ENCODE measurements around the gene CNTNAP2.
A peak's percentile ranks its signal among the peaks of the same experiment; 100 is the strongest.

CNTNAP2 gene

DNA sequence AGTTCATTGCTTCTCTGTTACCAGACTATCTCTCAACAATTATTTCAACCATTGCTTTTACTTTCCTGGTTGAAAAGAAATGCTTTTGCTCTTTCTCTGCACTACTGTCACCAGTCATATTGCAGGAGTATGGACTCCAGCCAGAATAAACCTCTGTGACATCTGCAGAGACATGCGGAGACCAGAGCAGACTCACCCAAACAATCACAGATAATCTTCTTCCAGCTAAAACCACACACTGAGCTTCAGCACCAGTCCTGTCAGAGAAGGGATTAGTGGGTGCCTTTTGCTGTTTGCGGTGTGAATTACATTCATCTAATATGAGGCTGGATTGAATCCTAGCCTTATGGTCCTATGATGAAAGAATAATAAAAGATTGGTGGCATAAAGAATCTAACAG lies 258.6 kb downstream of the CNTNAP2 start:
- H3K4me2 ChIP-seq (ENCODE audit: low read length), result no peak overlapping the region
- no peak overlapping the region for H2BK120ac ChIP-seq (ENCODE audit: low read depth, low read length)
- H2BK5ac ChIP-seq (ENCODE audit: low read length), result no peak overlapping the region
- no peaks in the 10 kb centered on the region for H3K27me3 ChIP-seq (ENCODE audit: insufficient read depth, low read length, poor library complexity)
- H3K36me3 ChIP-seq (ENCODE audit: control insufficient read depth, insufficient read depth, low read length), result no peaks in the 10 kb centered on the region
- no peak overlapping the region for H3K56ac ChIP-seq (ENCODE audit: low read length)
- no peak overlapping the region for H3K4ac ChIP-seq (ENCODE audit: low read depth, low read length)
- H3K18ac ChIP-seq (ENCODE audit: low read length), result no peak overlapping the region
- H3K9ac ChIP-seq (ENCODE audit: low read length), result no peak overlapping the region
- no peaks in the 10 kb centered on the region for H3K4me1 ChIP-seq (ENCODE audit: control insufficient read depth, low read depth, low read length)
- no CpG with 5 or more reads among the region's 2 CpGs for WGBS (ENCODE audit: extremely low coverage, insufficient coverage, low lambda C conversion rate)
- no peak overlapping the region for H3K27ac ChIP-seq (ENCODE audit: low read depth, low read length)
- no peak overlapping the region for H3K23ac ChIP-seq (ENCODE audit: low read length)
- H3K79me1 ChIP-seq (ENCODE audit: low read length), result no peaks in the 10 kb centered on the region
- H3K79me2 ChIP-seq (ENCODE audit: control insufficient read depth, insufficient read depth, low read length), result no peaks in the 10 kb centered on the region
- H2AK5ac ChIP-seq (ENCODE audit: low read length), result no peak overlapping the region
- H3K4me3 ChIP-seq (ENCODE audit: low read length), result no peak overlapping the region
- DNase-seq, result peak; percentile 51
- H4K5ac ChIP-seq (ENCODE audit: low read length), result no peak overlapping the region
- H4K8ac ChIP-seq (ENCODE audit: low read depth, low read length), result no peak overlapping the region
- H2BK15ac ChIP-seq (replicated peaks; ENCODE audit: low read depth), result no peak overlapping the region

- H3K79me2 ChIP-seq (ENCODE audit: control insufficient read depth, insufficient read depth, low read length), result no peaks in the 10 kb centered on the region
- no peak overlapping the region for H3K4me2 ChIP-seq (ENCODE audit: low read length)
- no CpG with 5 or more reads among the region's 2 CpGs for WGBS (ENCODE audit: extremely low coverage, insufficient coverage, low lambda C conversion rate)
- H2AK5ac ChIP-seq (ENCODE audit: low read length), result no peak overlapping the region
- no peaks in the 10 kb centered on the region for H3K4me1 ChIP-seq (ENCODE audit: control insufficient read depth, low read depth, low read length)
- no peak for DNase-seq
- no peak overlapping the region for H2BK120ac ChIP-seq (ENCODE audit: low read depth, low read length)
- no peaks in the 10 kb centered on the region for H3K79me1 ChIP-seq (ENCODE audit: low read length)
- H3K36me3 ChIP-seq (ENCODE audit: control insufficient read depth, insufficient read depth, low read length), result no peaks in the 10 kb centered on the region
- no peak overlapping the region for H3K56ac ChIP-seq (ENCODE audit: low read length)
- H3K4ac ChIP-seq (ENCODE audit: low read depth, low read length), result no peak overlapping the region
- no peak overlapping the region for H3K18ac ChIP-seq (ENCODE audit: low read length)
- no peak overlapping the region for H4K5ac ChIP-seq (ENCODE audit: low read length)
- no peak overlapping the region for H3K23ac ChIP-seq (ENCODE audit: low read length)
- H2BK15ac ChIP-seq (replicated peaks; ENCODE audit: low read depth), result no peak overlapping the region
- H2BK5ac ChIP-seq (ENCODE audit: low read length), result no peak overlapping the region
- H4K8ac ChIP-seq (ENCODE audit: low read depth, low read length), result no peak overlapping the region
- H3K4me3 ChIP-seq (ENCODE audit: low read length), result no peak overlapping the region
- no peak overlapping the region for H3K27ac ChIP-seq (ENCODE audit: low read depth, low read length)
- no peaks in the 10 kb centered on the region for H3K27me3 ChIP-seq (ENCODE audit: insufficient read depth, low read length, poor library complexity)
- no peak overlapping the region for H3K9ac ChIP-seq (ENCODE audit: low read length)
Observed at GRCh38 chr7:146378196-146378595, 261.6 kb downstream of the CNTNAP2 start.

DNA sequence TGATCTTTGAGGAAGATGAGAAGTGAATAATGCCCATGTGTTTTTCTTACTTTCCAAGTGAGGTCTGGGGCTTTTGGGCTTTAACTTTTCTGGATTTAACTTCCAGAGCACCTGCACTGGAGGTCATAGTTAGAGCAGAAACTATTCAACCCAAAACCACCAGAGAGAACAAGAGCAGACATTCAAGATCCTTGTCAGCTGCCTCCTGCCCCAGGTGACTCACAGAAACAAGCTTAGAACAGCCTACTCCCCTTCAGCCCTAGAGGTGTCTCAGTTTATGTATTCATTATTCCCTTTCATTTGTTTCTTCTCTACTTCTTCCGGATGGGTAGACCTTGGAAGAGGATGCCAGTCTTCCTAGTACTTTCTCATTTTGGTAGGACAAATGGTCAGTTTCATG lies 270.5 kb downstream of the CNTNAP2 start:
- no peak overlapping the region for H3K18ac ChIP-seq (ENCODE audit: low read length)
- H2AK5ac ChIP-seq (ENCODE audit: low read length), result no peak overlapping the region
- whole genome bisulfite sequencing (ENCODE audit: extremely low coverage, insufficient coverage, low lambda C conversion rate), result no CpG with 5 or more reads among the region's 1 CpG
- no peak overlapping the region for H4K5ac ChIP-seq (ENCODE audit: low read length)
- no peaks in the 10 kb centered on the region for H3K79me1 ChIP-seq (ENCODE audit: low read length)
- H3K4me3 ChIP-seq (ENCODE audit: low read length), result no peak overlapping the region
- no peak overlapping the region for H3K27ac ChIP-seq (ENCODE audit: low read depth, low read length)
- no peaks in the 10 kb centered on the region for H3K4me1 ChIP-seq (ENCODE audit: control insufficient read depth, low read depth, low read length)
- H3K36me3 ChIP-seq (ENCODE audit: control insufficient read depth, insufficient read depth, low read length), result no peaks in the 10 kb centered on the region
- H3K27me3 ChIP-seq (ENCODE audit: insufficient read depth, low read length, poor library complexity), result no peaks in the 10 kb centered on the region
- no peak overlapping the region for H2BK15ac ChIP-seq (replicated peaks; ENCODE audit: low read depth)
- no peak overlapping the region for H3K4me2 ChIP-seq (ENCODE audit: low read length)
- H2BK5ac ChIP-seq (ENCODE audit: low read length), result no peak overlapping the region
- H4K8ac ChIP-seq (ENCODE audit: low read depth, low read length), result no peak overlapping the region
- DNase-seq, result no peak
- no peak overlapping the region for H3K9ac ChIP-seq (ENCODE audit: low read length)
- H2BK120ac ChIP-seq (ENCODE audit: low read depth, low read length), result no peak overlapping the region
- no peak overlapping the region for H3K4ac ChIP-seq (ENCODE audit: low read depth, low read length)
- no peaks in the 10 kb centered on the region for H3K79me2 ChIP-seq (ENCODE audit: control insufficient read depth, insufficient read depth, low read length)
- no peak overlapping the region for H3K23ac ChIP-seq (ENCODE audit: low read length)
- H3K56ac ChIP-seq (ENCODE audit: low read length), result no peak overlapping the region

DNA sequence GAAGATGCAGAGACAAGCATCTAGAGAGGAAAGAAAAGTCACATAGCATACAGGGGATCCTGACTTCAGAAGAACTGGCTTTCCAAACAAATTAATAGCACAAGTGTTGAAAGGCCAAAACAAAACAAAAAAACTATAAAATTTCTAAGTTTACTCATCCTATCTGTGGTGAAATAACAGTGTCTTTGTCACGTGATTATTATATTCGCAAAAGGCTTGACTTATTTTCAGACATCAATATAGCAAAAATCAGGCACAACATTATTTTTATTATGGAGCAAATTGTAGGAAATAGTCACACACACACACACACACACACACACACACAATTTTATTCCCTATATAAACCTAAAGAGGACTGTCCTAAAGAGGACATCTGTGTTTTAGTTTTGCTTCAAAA lies 272.3 kb downstream of the CNTNAP2 start:
- H3K23ac ChIP-seq (ENCODE audit: low read length), result no peak overlapping the region
- no peak overlapping the region for H3K18ac ChIP-seq (ENCODE audit: low read length)
- no peaks in the 10 kb centered on the region for H3K27me3 ChIP-seq (ENCODE audit: insufficient read depth, low read length, poor library complexity)
- H3K4me3 ChIP-seq (ENCODE audit: low read length), result no peak overlapping the region
- H3K79me2 ChIP-seq (ENCODE audit: control insufficient read depth, insufficient read depth, low read length), result no peaks in the 10 kb centered on the region
- no peak overlapping the region for H3K9ac ChIP-seq (ENCODE audit: low read length)
- H3K4me2 ChIP-seq (ENCODE audit: low read length), result no peak overlapping the region
- H3K4me1 ChIP-seq (ENCODE audit: control insufficient read depth, low read depth, low read length), result no peaks in the 10 kb centered on the region
- no peak overlapping the region for H3K4ac ChIP-seq (ENCODE audit: low read depth, low read length)
- WGBS (ENCODE audit: extremely low coverage, insufficient coverage, low lambda C conversion rate), result no CpG with 5 or more reads among the region's 2 CpGs
- no peak overlapping the region for H4K8ac ChIP-seq (ENCODE audit: low read depth, low read length)
- H2BK15ac ChIP-seq (replicated peaks; ENCODE audit: low read depth), result no peak overlapping the region
- no peak overlapping the region for H2BK120ac ChIP-seq (ENCODE audit: low read depth, low read length)
- no peak overlapping the region for H2BK5ac ChIP-seq (ENCODE audit: low read length)
- no peak overlapping the region for H4K5ac ChIP-seq (ENCODE audit: low read length)
- no peak overlapping the region for H2AK5ac ChIP-seq (ENCODE audit: low read length)
- no peak overlapping the region for H3K27ac ChIP-seq (ENCODE audit: low read depth, low read length)
- H3K79me1 ChIP-seq (ENCODE audit: low read length), result no peaks in the 10 kb centered on the region
- no peaks in the 10 kb centered on the region for H3K36me3 ChIP-seq (ENCODE audit: control insufficient read depth, insufficient read depth, low read length)
- no peak for DNase-seq
- H3K56ac ChIP-seq (ENCODE audit: low read length), result no peak overlapping the region

GRCh38 chr7:146393346-146393745 lies 276.7 kb downstream of the CNTNAP2 start:
- H4K5ac ChIP-seq (ENCODE audit: low read length), result no peak overlapping the region
- no peak overlapping the region for H2BK15ac ChIP-seq (replicated peaks; ENCODE audit: low read depth)
- no peaks in the 10 kb centered on the region for H3K27me3 ChIP-seq (ENCODE audit: insufficient read depth, low read length, poor library complexity)
- no peak overlapping the region for H3K56ac ChIP-seq (ENCODE audit: low read length)
- no peak overlapping the region for H3K4me2 ChIP-seq (ENCODE audit: low read length)
- H3K36me3 ChIP-seq (ENCODE audit: control insufficient read depth, insufficient read depth, low read length), result no peaks in the 10 kb centered on the region
- H2BK5ac ChIP-seq (ENCODE audit: low read length), result no peak overlapping the region
- no peak overlapping the region for H2AK5ac ChIP-seq (ENCODE audit: low read length)
- no peaks in the 10 kb centered on the region for H3K4me1 ChIP-seq (ENCODE audit: control insufficient read depth, low read depth, low read length)
- H3K4ac ChIP-seq (ENCODE audit: low read depth, low read length), result no peak overlapping the region
- H3K27ac ChIP-seq (ENCODE audit: low read depth, low read length), result no peak overlapping the region
- H4K8ac ChIP-seq (ENCODE audit: low read depth, low read length), result no peak overlapping the region
- no peak overlapping the region for H3K18ac ChIP-seq (ENCODE audit: low read length)
- no CpG with 5 or more reads among the region's 2 CpGs for WGBS (ENCODE audit: extremely low coverage, insufficient coverage, low lambda C conversion rate)
- DNase-seq, result no peak
- H3K79me1 ChIP-seq (ENCODE audit: low read length), result no peaks in the 10 kb centered on the region
- no peak overlapping the region for H3K23ac ChIP-seq (ENCODE audit: low read length)
- H3K9ac ChIP-seq (ENCODE audit: low read length), result no peak overlapping the region
- H2BK120ac ChIP-seq (ENCODE audit: low read depth, low read length), result no peak overlapping the region
- H3K4me3 ChIP-seq (ENCODE audit: low read length), result no peak overlapping the region
- H3K79me2 ChIP-seq (ENCODE audit: control insufficient read depth, insufficient read depth, low read length), result no peaks in the 10 kb centered on the region

DNA sequence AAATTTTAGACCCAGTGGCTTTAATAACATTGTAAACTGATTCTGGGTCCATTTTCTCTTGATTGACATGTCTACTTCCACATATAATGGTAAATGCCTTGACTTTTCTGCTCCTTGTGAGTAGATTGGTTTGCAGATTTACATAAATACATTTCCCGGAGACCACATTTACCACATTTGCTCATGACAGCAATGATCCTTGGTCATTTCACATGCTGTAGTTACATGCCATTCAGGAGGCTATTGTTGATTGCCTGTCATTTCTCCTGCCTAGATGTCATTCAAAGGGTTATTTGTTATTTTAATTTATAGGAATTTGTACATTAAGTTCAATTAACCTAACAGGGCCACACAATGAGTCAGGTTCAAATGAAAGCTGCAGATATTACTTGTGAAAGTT lies 280.5 kb downstream of the CNTNAP2 start:
- Histone ChIP-seq H3K4me2 (ENCODE audit: low read length) (no peak overlapping the region), H3K36me3 (ENCODE audit: control insufficient read depth, insufficient read depth, low read length) (no peaks in the 10 kb centered on the region), H2BK15ac (replicated peaks; ENCODE audit: low read depth) (no peak overlapping the region), H3K27ac (ENCODE audit: low read depth, low read length) (no peak overlapping the region), H3K18ac (ENCODE audit: low read length) (no peak overlapping the region), H3K4me3 (ENCODE audit: low read length) (no peak overlapping the region), H3K79me1 (ENCODE audit: low read length) (no peaks in the 10 kb centered on the region), H4K8ac (ENCODE audit: low read depth, low read length) (no peak overlapping the region), H3K27me3 (ENCODE audit: insufficient read depth, low read length, poor library complexity) (no peaks in the 10 kb centered on the region), H3K4ac (ENCODE audit: low read depth, low read length) (no peak overlapping the region), H3K9ac (ENCODE audit: low read length) (no peak overlapping the region), H3K79me2 (ENCODE audit: control insufficient read depth, insufficient read depth, low read length) (no peaks in the 10 kb centered on the region), H3K23ac (ENCODE audit: low read length) (no peak overlapping the region), H2BK120ac (ENCODE audit: low read depth, low read length) (no peak overlapping the region), H3K56ac (ENCODE audit: low read length) (no peak overlapping the region), H2AK5ac (ENCODE audit: low read length) (no peak overlapping the region), H3K4me1 (ENCODE audit: control insufficient read depth, low read depth, low read length) (no peaks in the 10 kb centered on the region), H2BK5ac (ENCODE audit: low read length) (no peak overlapping the region), H4K5ac (ENCODE audit: low read length) (no peak overlapping the region)
- no CpG with 5 or more reads among the region's 1 CpG for WGBS (ENCODE audit: extremely low coverage, insufficient coverage, low lambda C conversion rate)
- no peak for DNase-seq
